KOPT-K1 (cell line): Measurements from ENCODE around the gene SPAST.
"Not testable (repeated sequence)": the region's sequence is repeated elsewhere in the genome, so short reads cannot be mapped to it uniquely, and the experiment has no call there.

Experiments
- H3K27ac ChIP-seq: fragments of 200-600 bp; sonication (generic); 2 replicates; pipeline ENCODE4 v1.5.1; 2016; ENCODE audit warnings: antibody characterized with exemption, mild to moderate bottlenecking, low read depth, low read length; ENCODE audit not compliant: poor library complexity, severe bottlenecking
- H3K36me3 ChIP-seq: fragments of 200-600 bp; sonication (generic); 2 replicates; pipeline ENCODE4 v1.5.1; 2017; ENCODE audit warnings: antibody characterized with exemption, mild to moderate bottlenecking, low read length, moderate library complexity; ENCODE audit not compliant: insufficient read depth
- H3K9me3 ChIP-seq: fragments of 200-600 bp; sonication (generic); 2 replicates; pipeline ENCODE4 v1.5.1; 2017; ENCODE audit warnings: antibody characterized with exemption, low read length, mild to moderate bottlenecking; ENCODE audit not compliant: insufficient read depth, poor library complexity, severe bottlenecking

SPAST gene

GRCh38 chr2:32063310-32064020, at the start of gene SPAST:
Gene SPAST (plus strand): TSS chr2:32063556. CDS start chr2:32063832, 276 bp downstream.
- H3K9me3 ChIP-seq, result no peaks in the 10 kb centered on the region
- H3K36me3 ChIP-seq, result no peaks in the 10 kb centered on the region
- H3K27ac ChIP-seq, result peak within 1 kb of the TSS; percentile 74

- H3K36me3 ChIP-seq, result peaks cover 49% of the 10 kb centered on the region
- H3K9me3 ChIP-seq, H3K27ac ChIP-seq: not testable (repeated sequence)
Measured at GRCh38 chr2:32018789-32019482, 44.4 kb upstream of the SPAST start.

GRCh38 chr2:32034198-32034887, 29.0 kb upstream of the SPAST start:
- not testable (repeated sequence) for H3K9me3 ChIP-seq, H3K27ac ChIP-seq
- H3K36me3 ChIP-seq, result peaks cover 29% of the 10 kb centered on the region; the same call in 1 of the 2 replicates

- peak within 1 kb of the TSS; percentile 75 for H3K27ac ChIP-seq
- no peaks in the 10 kb centered on the region for H3K9me3 ChIP-seq
- H3K36me3 ChIP-seq, result peaks cover 9% of the 10 kb centered on the region; the same call in 1 of the 2 replicates
Measured at GRCh38 chr2:32039447-32040219, 23.7 kb upstream of the SPAST start, which contains the start of gene DPY30. Gene DPY30 (minus strand): TSS chr2:32039805. CDS start chr2:32039456, 349 bp downstream.

- no peak overlapping the region for H3K27ac ChIP-seq
- H3K36me3 ChIP-seq, result no peaks in the 10 kb centered on the region
- no peaks in the 10 kb centered on the region for H3K9me3 ChIP-seq
Measured at GRCh38 chr2:32043561-32043960, 19.8 kb upstream of the SPAST start.

GRCh38 chr2:32051836-32052439, 11.4 kb upstream of the SPAST start:
- H3K27ac ChIP-seq, result no peak overlapping the region
- no peaks in the 10 kb centered on the region for H3K9me3 ChIP-seq
- H3K36me3 ChIP-seq, result no peaks in the 10 kb centered on the region

- H3K36me3 ChIP-seq, H3K9me3 ChIP-seq: not testable (repeated sequence)
Measured at GRCh38 chr2:32054583-32054982, 8.8 kb upstream of the SPAST start.

GRCh38 chr2:32058130-32058529, 5.2 kb upstream of the SPAST start:
- Histone ChIP-seq H3K9me3 (no peaks in the 10 kb centered on the region), H3K36me3 (no peaks in the 10 kb centered on the region), H3K27ac (no peak overlapping the region)

More at GRCh38 chr2:32054583-32054982, 8.8 kb upstream of the SPAST start:
- H3K27ac ChIP-seq, result not testable (repeated sequence)

- H3K36me3 ChIP-seq, result no peaks in the 10 kb centered on the region
- H3K9me3 ChIP-seq, result no peaks in the 10 kb centered on the region
Measured at GRCh38 chr2:32060266-32060665, 3.1 kb upstream of the SPAST start.

GRCh38 chr2:32061430-32061829, 1.9 kb upstream of the SPAST start:
- no peak overlapping the region for H3K27ac ChIP-seq
- no peaks in the 10 kb centered on the region for H3K9me3 ChIP-seq

More at GRCh38 chr2:32060266-32060665, 3.1 kb upstream of the SPAST start:
- no peak overlapping the region for H3K27ac ChIP-seq

GRCh38 chr2:32061973-32062861, 1.1 kb upstream of the SPAST start:
- Histone ChIP-seq H3K36me3 (no peaks in the 10 kb centered on the region), H3K9me3 (no peaks in the 10 kb centered on the region), H3K27ac (no peak overlapping the region)

More at GRCh38 chr2:32061430-32061829, 1.9 kb upstream of the SPAST start:
- no peaks in the 10 kb centered on the region for H3K36me3 ChIP-seq

- Histone ChIP-seq H3K9me3 (no peaks in the 10 kb centered on the region), H3K36me3 (no peaks in the 10 kb centered on the region), H3K27ac (peak overlapping the region; percentile 74)
Measured at GRCh38 chr2:32064021-32064601, 755 bp downstream of the SPAST start.

- Histone ChIP-seq H3K9me3 (no peaks in the 10 kb centered on the region), H3K36me3 (no peaks in the 10 kb centered on the region), H3K27ac (peak overlapping the region; percentile 74)
Measured at GRCh38 chr2:32064713-32065112, 1.4 kb downstream of the SPAST start.
